HepG2 (cell line): Measurements from ENCODE around the gene FAM20A. TPM values are rescaled to one million over a fixed set of nuclear protein-coding genes. Genes with fewer than 3 reads are reported as not detected.
A peak's percentile ranks its signal among the peaks of the same experiment; 100 is the strongest.

ENCODE experiments used
- CBX5 ChIP-seq: sonication (generic); formaldehyde crosslinking; IDR thresholded peaks from 2 replicates; pipeline ENCODE4 v1.4.0; 2020; ENCODE audit warnings: missing genetic modification reagents, borderline replicate concordance
- CHCHD3 ChIP-seq: sonication (generic); formaldehyde crosslinking; IDR thresholded peaks from 2 replicates; pipeline ENCODE4 v1.8.0; 2022; ENCODE audit warnings: mild to moderate bottlenecking, missing genetic modification reagents, moderate library complexity
- IRX3 ChIP-seq: sonication (generic); formaldehyde crosslinking; IDR thresholded peaks from 2 replicates; pipeline ENCODE4 v1.8.1; 2023; ENCODE audit warnings: mild to moderate bottlenecking, low read depth, missing genetic modification reagents, borderline replicate concordance
- RFXAP ChIP-seq: sonication (generic); formaldehyde crosslinking; IDR thresholded peaks from 2 replicates; pipeline ENCODE4 v1.4.0; 2020; ENCODE audit warnings: missing genetic modification reagents, borderline replicate concordance
- YEATS2 ChIP-seq: sonication (generic); formaldehyde crosslinking; IDR thresholded peaks from 2 replicates; pipeline ENCODE4 v1.4.0; 2020; ENCODE audit warnings: missing genetic modification reagents, borderline replicate concordance
- ZNF484 ChIP-seq: sonication (generic); formaldehyde crosslinking; IDR thresholded peaks from 2 replicates; pipeline ENCODE4 v1.5.1; 2020; ENCODE audit warnings: mild to moderate bottlenecking, low read depth, missing genetic modification reagents, borderline replicate concordance
- polyA plus RNA-seq, 8 experiments: library from polyadenylated mRNA; depleted of rRNA in 3 of 8; stranded (reverse) in 7 of 8; unstranded in 1 of 8; fragments of >200 nt; fragmentation: Illumina TruSeq in 4 of 8; extraction: Trizol in 4 of 8; gene quantifications; 2 replicates each; pipeline versions ENCODE4 v1.2.1 to v1.2.3, GENCODE V29; 2011 to 2016; ENCODE audit warnings: low read depth in 4 of 8, missing spikeins in 1 of 8, mixed read lengths in 1 of 8; ENCODE audit not compliant: insufficient read depth in 1 of 8
- total RNA-seq, 5 experiments: library from RNA; depleted of rRNA; stranded (reverse); fragments of >200 nt; fragmentation: Illumina TruSeq; extraction: Trizol; gene quantifications; 2 replicates each; pipeline ENCODE4 v1.2.3, GENCODE V29; 2016; ENCODE audit warnings: low read depth in 1 of 5
- TF ChIP-seq, protein P1 (sequence below): IDR thresholded peaks from 2 replicates; pipeline ENCODE4 v1.6.1; 2018; ENCODE audit warnings: missing genetic modification reagents, mild to moderate bottlenecking, missing compliant biosample characterization
- TF ChIP-seq, protein P2 (sequence below): sonication (generic); formaldehyde crosslinking; conservative IDR thresholded peaks from 2 replicates; pipeline ENCODE4 v1.8.0; 2022; ENCODE audit warnings: missing genetic modification reagents
- TF ChIP-seq, protein P3 (sequence below): sonication (generic); formaldehyde crosslinking; IDR thresholded peaks from 2 replicates; pipeline ENCODE4 v1.9.0; 2021; ENCODE audit warnings: missing genetic modification reagents, borderline replicate concordance
- TF ChIP-seq, protein P4 (sequence below): sonication (generic); formaldehyde crosslinking; IDR thresholded peaks from 2 replicates; pipeline ENCODE4 v1.4.0; 2020; ENCODE audit warnings: missing genetic modification reagents
- TF ChIP-seq, protein P5 (sequence below): sonication (generic); formaldehyde crosslinking; IDR thresholded peaks from 2 replicates; pipeline ENCODE4 v1.4.0; 2020; ENCODE audit warnings: missing genetic modification reagents, borderline replicate concordance
- TF ChIP-seq, protein P6 (sequence below): IDR thresholded peaks from 2 replicates; pipeline ENCODE4 v1.6.1; 2016; ENCODE audit warnings: low read depth, missing genetic modification reagents, missing compliant biosample characterization

FAM20A gene
- total and polyA plus RNA-seq, 2 of the 13 experiments (the other 11 are each of a cell fraction or from before 2014, with no cell fraction given): 9.3 to 20.7 TPM

DNA sequence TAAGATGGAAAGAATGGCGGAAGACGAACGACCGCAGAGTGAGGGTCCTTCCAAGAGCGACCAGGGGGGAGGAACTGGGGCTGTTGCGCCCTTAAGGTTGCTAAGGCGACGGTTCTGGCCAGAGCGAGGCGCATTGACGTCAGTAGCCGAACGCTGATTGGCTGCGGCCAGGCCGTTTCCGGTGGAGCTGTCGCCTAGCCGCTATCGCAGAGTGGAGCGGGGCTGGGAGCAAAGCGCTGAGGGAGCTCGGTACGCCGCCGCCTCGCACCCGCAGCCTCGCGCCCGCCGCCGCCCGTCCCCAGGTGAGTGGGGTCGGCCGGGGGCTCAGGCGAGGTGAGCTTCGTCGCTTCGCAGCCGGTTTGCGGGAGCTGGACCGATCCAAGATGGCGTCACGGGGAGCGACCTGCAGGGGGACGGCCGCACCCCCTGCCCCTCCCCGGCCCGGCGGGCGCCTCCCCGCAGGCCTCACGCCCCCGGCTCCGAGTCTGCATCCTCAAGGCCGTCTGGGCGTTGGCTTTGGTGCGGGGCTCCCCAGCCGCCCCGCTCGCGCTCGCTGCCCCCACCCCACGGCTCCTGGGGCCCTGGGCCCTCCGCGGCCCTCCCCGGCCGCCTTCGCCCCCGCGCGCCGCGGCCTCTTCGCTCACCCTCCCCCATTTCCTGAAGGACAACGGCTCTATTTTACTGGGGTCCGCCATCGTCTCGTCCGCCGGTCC, 88.8 kb downstream of the FAM20A start, which contains the start of gene PRKAR1A (continued):
- TF ChIP-seq, protein P1, sequence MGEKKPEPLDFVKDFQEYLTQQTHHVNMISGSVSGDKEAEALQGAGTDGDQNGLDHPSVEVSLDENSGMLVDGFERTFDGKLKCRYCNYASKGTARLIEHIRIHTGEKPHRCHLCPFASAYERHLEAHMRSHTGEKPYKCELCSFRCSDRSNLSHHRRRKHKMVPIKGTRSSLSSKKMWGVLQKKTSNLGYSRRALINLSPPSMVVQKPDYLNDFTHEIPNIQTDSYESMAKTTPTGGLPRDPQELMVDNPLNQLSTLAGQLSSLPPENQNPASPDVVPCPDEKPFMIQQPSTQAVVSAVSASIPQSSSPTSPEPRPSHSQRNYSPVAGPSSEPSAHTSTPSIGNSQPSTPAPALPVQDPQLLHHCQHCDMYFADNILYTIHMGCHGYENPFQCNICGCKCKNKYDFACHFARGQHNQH: no peak
- TF ChIP-seq CHCHD3 (CRISPR knock-in tag) (no peak), YEATS2 (CRISPR knock-in tag) (peak; percentile 19; the same call in 1 of the 2 replicates), ZNF484 (CRISPR knock-in tag) (no peak), RFXAP (CRISPR knock-in tag) (peak; percentile 95), IRX3 (CRISPR knock-in tag) (no peak), CBX5 (CRISPR knock-in tag) (no peak; the same call in 1 of the 2 replicates)
- TF ChIP-seq, protein P2, sequence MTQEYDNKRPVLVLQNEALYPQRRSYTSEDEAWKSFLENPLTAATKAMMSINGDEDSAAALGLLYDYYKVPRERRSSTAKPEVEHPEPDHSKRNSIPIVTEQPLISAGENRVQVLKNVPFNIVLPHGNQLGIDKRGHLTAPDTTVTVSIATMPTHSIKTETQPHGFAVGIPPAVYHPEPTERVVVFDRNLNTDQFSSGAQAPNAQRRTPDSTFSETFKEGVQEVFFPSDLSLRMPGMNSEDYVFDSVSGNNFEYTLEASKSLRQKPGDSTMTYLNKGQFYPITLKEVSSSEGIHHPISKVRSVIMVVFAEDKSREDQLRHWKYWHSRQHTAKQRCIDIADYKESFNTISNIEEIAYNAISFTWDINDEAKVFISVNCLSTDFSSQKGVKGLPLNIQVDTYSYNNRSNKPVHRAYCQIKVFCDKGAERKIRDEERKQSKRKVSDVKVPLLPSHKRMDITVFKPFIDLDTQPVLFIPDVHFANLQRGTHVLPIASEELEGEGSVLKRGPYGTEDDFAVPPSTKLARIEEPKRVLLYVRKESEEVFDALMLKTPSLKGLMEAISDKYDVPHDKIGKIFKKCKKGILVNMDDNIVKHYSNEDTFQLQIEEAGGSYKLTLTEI: no peak
- TF ChIP-seq, protein P3, sequence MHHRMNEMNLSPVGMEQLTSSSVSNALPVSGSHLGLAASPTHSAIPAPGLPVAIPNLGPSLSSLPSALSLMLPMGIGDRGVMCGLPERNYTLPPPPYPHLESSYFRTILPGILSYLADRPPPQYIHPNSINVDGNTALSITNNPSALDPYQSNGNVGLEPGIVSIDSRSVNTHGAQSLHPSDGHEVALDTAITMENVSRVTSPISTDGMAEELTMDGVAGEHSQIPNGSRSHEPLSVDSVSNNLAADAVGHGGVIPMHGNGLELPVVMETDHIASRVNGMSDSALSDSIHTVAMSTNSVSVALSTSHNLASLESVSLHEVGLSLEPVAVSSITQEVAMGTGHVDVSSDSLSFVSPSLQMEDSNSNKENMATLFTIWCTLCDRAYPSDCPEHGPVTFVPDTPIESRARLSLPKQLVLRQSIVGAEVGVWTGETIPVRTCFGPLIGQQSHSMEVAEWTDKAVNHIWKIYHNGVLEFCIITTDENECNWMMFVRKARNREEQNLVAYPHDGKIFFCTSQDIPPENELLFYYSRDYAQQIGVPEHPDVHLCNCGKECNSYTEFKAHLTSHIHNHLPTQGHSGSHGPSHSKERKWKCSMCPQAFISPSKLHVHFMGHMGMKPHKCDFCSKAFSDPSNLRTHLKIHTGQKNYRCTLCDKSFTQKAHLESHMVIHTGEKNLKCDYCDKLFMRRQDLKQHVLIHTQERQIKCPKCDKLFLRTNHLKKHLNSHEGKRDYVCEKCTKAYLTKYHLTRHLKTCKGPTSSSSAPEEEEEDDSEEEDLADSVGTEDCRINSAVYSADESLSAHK: no peak
- TF ChIP-seq, protein P4, sequence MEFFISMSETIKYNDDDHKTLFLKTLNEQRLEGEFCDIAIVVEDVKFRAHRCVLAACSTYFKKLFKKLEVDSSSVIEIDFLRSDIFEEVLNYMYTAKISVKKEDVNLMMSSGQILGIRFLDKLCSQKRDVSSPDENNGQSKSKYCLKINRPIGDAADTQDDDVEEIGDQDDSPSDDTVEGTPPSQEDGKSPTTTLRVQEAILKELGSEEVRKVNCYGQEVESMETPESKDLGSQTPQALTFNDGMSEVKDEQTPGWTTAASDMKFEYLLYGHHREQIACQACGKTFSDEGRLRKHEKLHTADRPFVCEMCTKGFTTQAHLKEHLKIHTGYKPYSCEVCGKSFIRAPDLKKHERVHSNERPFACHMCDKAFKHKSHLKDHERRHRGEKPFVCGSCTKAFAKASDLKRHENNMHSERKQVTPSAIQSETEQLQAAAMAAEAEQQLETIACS (CRISPR knock-in tag): no peak
- TF ChIP-seq, protein P5, sequence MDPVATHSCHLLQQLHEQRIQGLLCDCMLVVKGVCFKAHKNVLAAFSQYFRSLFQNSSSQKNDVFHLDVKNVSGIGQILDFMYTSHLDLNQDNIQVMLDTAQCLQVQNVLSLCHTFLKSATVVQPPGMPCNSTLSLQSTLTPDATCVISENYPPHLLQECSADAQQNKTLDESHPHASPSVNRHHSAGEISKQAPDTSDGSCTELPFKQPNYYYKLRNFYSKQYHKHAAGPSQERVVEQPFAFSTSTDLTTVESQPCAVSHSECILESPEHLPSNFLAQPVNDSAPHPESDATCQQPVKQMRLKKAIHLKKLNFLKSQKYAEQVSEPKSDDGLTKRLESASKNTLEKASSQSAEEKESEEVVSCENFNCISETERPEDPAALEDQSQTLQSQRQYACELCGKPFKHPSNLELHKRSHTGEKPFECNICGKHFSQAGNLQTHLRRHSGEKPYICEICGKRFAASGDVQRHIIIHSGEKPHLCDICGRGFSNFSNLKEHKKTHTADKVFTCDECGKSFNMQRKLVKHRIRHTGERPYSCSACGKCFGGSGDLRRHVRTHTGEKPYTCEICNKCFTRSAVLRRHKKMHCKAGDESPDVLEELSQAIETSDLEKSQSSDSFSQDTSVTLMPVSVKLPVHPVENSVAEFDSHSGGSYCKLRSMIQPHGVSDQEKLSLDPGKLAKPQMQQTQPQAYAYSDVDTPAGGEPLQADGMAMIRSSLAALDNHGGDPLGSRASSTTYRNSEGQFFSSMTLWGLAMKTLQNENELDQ (CRISPR knock-in tag): no peak
- TF ChIP-seq, protein P6, sequence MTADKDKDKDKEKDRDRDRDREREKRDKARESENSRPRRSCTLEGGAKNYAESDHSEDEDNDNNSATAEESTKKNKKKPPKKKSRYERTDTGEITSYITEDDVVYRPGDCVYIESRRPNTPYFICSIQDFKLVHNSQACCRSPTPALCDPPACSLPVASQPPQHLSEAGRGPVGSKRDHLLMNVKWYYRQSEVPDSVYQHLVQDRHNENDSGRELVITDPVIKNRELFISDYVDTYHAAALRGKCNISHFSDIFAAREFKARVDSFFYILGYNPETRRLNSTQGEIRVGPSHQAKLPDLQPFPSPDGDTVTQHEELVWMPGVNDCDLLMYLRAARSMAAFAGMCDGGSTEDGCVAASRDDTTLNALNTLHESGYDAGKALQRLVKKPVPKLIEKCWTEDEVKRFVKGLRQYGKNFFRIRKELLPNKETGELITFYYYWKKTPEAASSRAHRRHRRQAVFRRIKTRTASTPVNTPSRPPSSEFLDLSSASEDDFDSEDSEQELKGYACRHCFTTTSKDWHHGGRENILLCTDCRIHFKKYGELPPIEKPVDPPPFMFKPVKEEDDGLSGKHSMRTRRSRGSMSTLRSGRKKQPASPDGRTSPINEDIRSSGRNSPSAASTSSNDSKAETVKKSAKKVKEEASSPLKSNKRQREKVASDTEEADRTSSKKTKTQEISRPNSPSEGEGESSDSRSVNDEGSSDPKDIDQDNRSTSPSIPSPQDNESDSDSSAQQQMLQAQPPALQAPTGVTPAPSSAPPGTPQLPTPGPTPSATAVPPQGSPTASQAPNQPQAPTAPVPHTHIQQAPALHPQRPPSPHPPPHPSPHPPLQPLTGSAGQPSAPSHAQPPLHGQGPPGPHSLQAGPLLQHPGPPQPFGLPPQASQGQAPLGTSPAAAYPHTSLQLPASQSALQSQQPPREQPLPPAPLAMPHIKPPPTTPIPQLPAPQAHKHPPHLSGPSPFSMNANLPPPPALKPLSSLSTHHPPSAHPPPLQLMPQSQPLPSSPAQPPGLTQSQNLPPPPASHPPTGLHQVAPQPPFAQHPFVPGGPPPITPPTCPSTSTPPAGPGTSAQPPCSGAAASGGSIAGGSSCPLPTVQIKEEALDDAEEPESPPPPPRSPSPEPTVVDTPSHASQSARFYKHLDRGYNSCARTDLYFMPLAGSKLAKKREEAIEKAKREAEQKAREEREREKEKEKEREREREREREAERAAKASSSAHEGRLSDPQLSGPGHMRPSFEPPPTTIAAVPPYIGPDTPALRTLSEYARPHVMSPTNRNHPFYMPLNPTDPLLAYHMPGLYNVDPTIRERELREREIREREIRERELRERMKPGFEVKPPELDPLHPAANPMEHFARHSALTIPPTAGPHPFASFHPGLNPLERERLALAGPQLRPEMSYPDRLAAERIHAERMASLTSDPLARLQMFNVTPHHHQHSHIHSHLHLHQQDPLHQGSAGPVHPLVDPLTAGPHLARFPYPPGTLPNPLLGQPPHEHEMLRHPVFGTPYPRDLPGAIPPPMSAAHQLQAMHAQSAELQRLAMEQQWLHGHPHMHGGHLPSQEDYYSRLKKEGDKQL: peak; percentile 57; the same call in 1 of the 2 replicates
